DMS79 (cell line): ENCODE data around the gene HYOU1.
A peak's percentile ranks its signal among the peaks of the same experiment; 100 is the strongest.
"Not testable (repeated sequence)": the region's sequence is repeated elsewhere in the genome, so short reads cannot be mapped to it uniquely, and the experiment has no call there.

ENCODE experiments used
- DNase-seq: peaks from one replicate; lab custom pipeline; 2025; lab: John Stamatoyannopoulos, UW

The HYOU1 gene

GRCh38 chr11:119057000-119057769 lies at the start of gene HYOU1:
HYOU1 (minus strand) TSS chr11:119057205; CDS start chr11:119056160, 1,045 bp downstream.
- peak; percentile 96 for DNase-seq

GRCh38 chr11:119103793-119104192 lies 46.8 kb upstream of the HYOU1 start:
- DNase-seq: peak; percentile 51

GRCh38 chr11:119103161-119103664 lies 46.2 kb upstream of the HYOU1 start:
- DNase-seq: not testable (repeated sequence)

- peak; percentile 99 for DNase-seq
Measured at GRCh38 chr11:119101759-119102423, 44.9 kb upstream of the HYOU1 start, which contains the start of gene DPAGT1. DPAGT1 (minus strand) TSS chr11:119101853; CDS start chr11:119101655, 198 bp downstream.

GRCh38 chr11:119100994-119101758 lies 44.2 kb upstream of the HYOU1 start:
- no peak for DNase-seq

GRCh38 chr11:119100246-119100970 lies 43.4 kb upstream of the HYOU1 start:
- DNase-seq: no peak

- no peak for DNase-seq
Measured at GRCh38 chr11:119099711-119100110, 42.7 kb upstream of the HYOU1 start.

GRCh38 chr11:119095066-119095880 lies 38.3 kb upstream of the HYOU1 start:
- peak; percentile 99 for DNase-seq

- no peak for DNase-seq
Measured at GRCh38 chr11:119094816-119095065, 37.7 kb upstream of the HYOU1 start.

GRCh38 chr11:119093942-119094815 lies 37.2 kb upstream of the HYOU1 start:
- DNase-seq: no peak

GRCh38 chr11:119092880-119093842 lies 36.2 kb upstream of the HYOU1 start:
- DNase-seq: no peak

- DNase-seq: peak; percentile 40
Measured at GRCh38 chr11:119091966-119092879, 35.2 kb upstream of the HYOU1 start.

- DNase-seq: no peak
Measured at GRCh38 chr11:119091178-119091577, 34.2 kb upstream of the HYOU1 start.

- DNase-seq: no peak
Measured at GRCh38 chr11:119089319-119089718, 32.3 kb upstream of the HYOU1 start.

- DNase-seq: no peak
Measured at GRCh38 chr11:119088406-119088805, 31.4 kb upstream of the HYOU1 start.

GRCh38 chr11:119087747-119088241 lies 30.8 kb upstream of the HYOU1 start:
- no peak for DNase-seq

GRCh38 chr11:119087123-119087522 lies 30.1 kb upstream of the HYOU1 start:
- DNase-seq: no peak

GRCh38 chr11:119085437-119085847 lies 28.4 kb upstream of the HYOU1 start:
- no peak for DNase-seq
